ENCODE measurements around the gene GPBAR1.

Gene GPBAR1

GRCh38 chr2:218285604-218286003, 24.8 kb downstream of the GPBAR1 start:
- no peak for DNase-seq (ENCODE audit: low spot score)

- peak; percentile 81 for DNase-seq (ENCODE audit: low spot score)
Measured at GRCh38 chr2:218286570-218287459, 26.0 kb downstream of the GPBAR1 start.

GRCh38 chr2:218289639-218290315, 29.0 kb downstream of the GPBAR1 start:
- DNase-seq (ENCODE audit: low spot score), result no peak

- DNase-seq (ENCODE audit: low spot score), result peak; percentile 53
Measured at GRCh38 chr2:218290316-218291261, 29.8 kb downstream of the GPBAR1 start.

- no peak for DNase-seq (ENCODE audit: low spot score)
Measured at GRCh38 chr2:218291318-218292047, 30.7 kb downstream of the GPBAR1 start.

GRCh38 chr2:218292048-218293014, 31.5 kb downstream of the GPBAR1 start, which contains the start of gene TMBIM1:
Gene TMBIM1, minus strand, starts transcription at chr2:218292503. Its CDS starts 10,362 bp downstream, at chr2:218282141.
- peak; percentile 74 for DNase-seq (ENCODE audit: low spot score)

- no peak for DNase-seq (ENCODE audit: low spot score)
Measured at GRCh38 chr2:218293715-218294429, 33.1 kb downstream of the GPBAR1 start.

GRCh38 chr2:218294430-218295022, 33.7 kb downstream of the GPBAR1 start:
- DNase-seq (ENCODE audit: low spot score), result no peak

- DNase-seq (ENCODE audit: low spot score), result no peak
Measured at GRCh38 chr2:218295029-218295428, 34.2 kb downstream of the GPBAR1 start.

GRCh38 chr2:218296200-218296599, 35.4 kb downstream of the GPBAR1 start:
- no peak for DNase-seq (ENCODE audit: low spot score)

- no peak for DNase-seq (ENCODE audit: low spot score)
Measured at GRCh38 chr2:218296847-218297246, 36.0 kb downstream of the GPBAR1 start.

- no peak for DNase-seq (ENCODE audit: low spot score)
Measured at GRCh38 chr2:218298314-218298875, 37.6 kb downstream of the GPBAR1 start.

GRCh38 chr2:218300141-218300540, 39.3 kb downstream of the GPBAR1 start:
- no peak for DNase-seq (ENCODE audit: low spot score)

- DNase-seq (ENCODE audit: low spot score), result peak; percentile 88
Measured at GRCh38 chr2:218301176-218301819, 40.5 kb downstream of the GPBAR1 start.

- no peak for DNase-seq (ENCODE audit: low spot score)
Measured at GRCh38 chr2:218305383-218305782, 44.6 kb downstream of the GPBAR1 start.

- DNase-seq (ENCODE audit: low spot score), result no peak
Measured at GRCh38 chr2:218306184-218306920, 45.5 kb downstream of the GPBAR1 start.

- no peak for DNase-seq (ENCODE audit: low spot score)
Measured at GRCh38 chr2:218307415-218308090, 46.7 kb downstream of the GPBAR1 start.
